H9 (cell line): Measurements from ENCODE around the gene HSPBP1. TPM values are rescaled to one million over a fixed set of nuclear protein-coding genes. Genes with fewer than 3 reads are reported as not detected.
A peak's percentile ranks its signal among the peaks of the same experiment; 100 is the strongest.
"Not testable (repeated sequence)": the region's sequence is repeated elsewhere in the genome, so short reads cannot be mapped to it uniquely, and the experiment has no call there.

Experiments used
- DNase-seq: peaks from one replicate; pipeline ENCODE4 v3.0.0-alpha.2; 2017
- H2AFZ ChIP-seq: one replicate; pipeline ENCODE4 v1.6.1; 2013; ENCODE audit warnings: mild to moderate bottlenecking, low read length, control low read depth, moderate library complexity
- H2AK5ac ChIP-seq: 2 replicates; pipeline ENCODE4 v1.6.1; 2013; ENCODE audit warnings: low read length, control low read depth, mixed read lengths; ENCODE audit not compliant: insufficient read length
- H2BK120ac ChIP-seq: one replicate; pipeline ENCODE4 v1.6.1; 2013; ENCODE audit warnings: low read depth, mild to moderate bottlenecking, low read length, control low read depth, inconsistent platforms; ENCODE audit not compliant: poor library complexity, severe bottlenecking
- H2BK12ac ChIP-seq: 2 replicates; pipeline ENCODE4 v1.6.1; 2013; ENCODE audit warnings: low read length, control low read depth, mixed read lengths, low read depth; ENCODE audit not compliant: insufficient read length
- H2BK15ac ChIP-seq: 2 replicates; pipeline ENCODE4 v1.6.1; 2013; ENCODE audit warnings: low read depth, low read length, control low read depth
- H2BK20ac ChIP-seq: one replicate; pipeline ENCODE4 v1.6.1; 2013; ENCODE audit warnings: low read depth, mild to moderate bottlenecking, low read length, control low read depth, inconsistent platforms; ENCODE audit not compliant: poor library complexity, severe bottlenecking
- H2BK5ac ChIP-seq: 2 replicates; pipeline ENCODE4 v1.6.1; 2013; ENCODE audit warnings: low read length, control low read depth, mixed read lengths; ENCODE audit not compliant: insufficient read length
- H3K14ac ChIP-seq: 2 replicates; pipeline ENCODE4 v1.6.1; 2013; ENCODE audit warnings: low read length, control low read depth; ENCODE audit not compliant: insufficient read depth
- H3K18ac ChIP-seq: 2 replicates; pipeline ENCODE4 v1.6.1; 2013; ENCODE audit warnings: low read depth, mild to moderate bottlenecking, mixed read lengths, low read length, control low read depth; ENCODE audit not compliant: insufficient read length
- H3K23ac ChIP-seq: 2 replicates; pipeline ENCODE4 v1.6.1; 2013; ENCODE audit warnings: low read length, control low read depth, mixed read lengths, low read depth; ENCODE audit not compliant: insufficient read length
- H3K23me2 ChIP-seq: 2 replicates; pipeline ENCODE4 v1.6.1; 2013; ENCODE audit warnings: low read depth, mild to moderate bottlenecking, mixed read lengths, low read length, control low read depth; ENCODE audit not compliant: insufficient read length, poor library complexity, severe bottlenecking
- H3K27ac ChIP-seq: 2 replicates; pipeline ENCODE4 v1.5.1; 2013; ENCODE audit warnings: low read length, control low read depth, mixed read lengths, low read depth; ENCODE audit not compliant: insufficient read length
- H3K27me3 ChIP-seq: 2 replicates; pipeline ENCODE4 v1.6.1; 2013; ENCODE audit warnings: low read length, control low read depth, inconsistent platforms; ENCODE audit not compliant: insufficient read depth
- H3K4ac ChIP-seq: 2 replicates; pipeline ENCODE4 v1.6.1; 2013; ENCODE audit warnings: low read depth, mild to moderate bottlenecking, control low read depth, inconsistent platforms, low read length, moderate library complexity
- H3K4me1 ChIP-seq: 2 replicates; pipeline ENCODE4 v1.6.1; 2013; ENCODE audit warnings: low read length, control low read depth, inconsistent platforms; ENCODE audit not compliant: insufficient read depth
- H3K4me2 ChIP-seq: 2 replicates; pipeline ENCODE4 v1.6.1; 2013; ENCODE audit warnings: low read length, control low read depth, mixed read lengths; ENCODE audit not compliant: insufficient read length, insufficient read depth
- H3K56ac ChIP-seq: 2 replicates; pipeline ENCODE4 v1.6.1; 2013; ENCODE audit warnings: low read depth, mild to moderate bottlenecking, mixed read lengths, low read length, control low read depth; ENCODE audit not compliant: insufficient read length
- H3K79me1 ChIP-seq: 2 replicates; pipeline ENCODE4 v1.6.1; 2013; ENCODE audit warnings: low read depth, mild to moderate bottlenecking, moderate library complexity, low read length, control low read depth, inconsistent platforms; ENCODE audit not compliant: insufficient read depth, poor library complexity, severe bottlenecking
- H3K79me2 ChIP-seq: 2 replicates; pipeline ENCODE4 v1.6.1; 2013; ENCODE audit warnings: low read length, control low read depth, inconsistent platforms; ENCODE audit not compliant: insufficient read depth
- H3K9ac ChIP-seq: 2 replicates; pipeline ENCODE4 v1.6.1; 2013; ENCODE audit warnings: low read length, control low read depth, mixed read lengths; ENCODE audit not compliant: insufficient read length; ENCODE audit errors: extremely low read depth
- H3K9me3 ChIP-seq: one replicate; pipeline ENCODE4 v1.6.1; 2013; ENCODE audit warnings: low read depth, low read length, inconsistent platforms; ENCODE audit not compliant: control insufficient read depth
- H3T11ph ChIP-seq: one replicate; pipeline ENCODE4 v1.6.1; 2013; ENCODE audit warnings: mild to moderate bottlenecking, low read length, control low read depth, inconsistent platforms
- H4K20me1 ChIP-seq: one replicate; pipeline ENCODE4 v1.6.1; 2013; ENCODE audit not compliant: control insufficient read depth, insufficient read length, insufficient read depth
- H4K5ac ChIP-seq: 2 replicates; pipeline ENCODE4 v1.6.1; 2013; ENCODE audit warnings: low read depth, mild to moderate bottlenecking, mixed read lengths, low read length, control low read depth; ENCODE audit not compliant: insufficient read length
- H4K8ac ChIP-seq: replicated peaks from 2 replicates; pipeline ENCODE4 v1.6.1; 2013; ENCODE audit warnings: low read length, control low read depth, mixed read lengths, low read depth; ENCODE audit not compliant: insufficient read length
- H4K91ac ChIP-seq: 2 replicates; pipeline ENCODE4 v1.6.1; 2013; ENCODE audit warnings: low read depth, mild to moderate bottlenecking, moderate library complexity, mixed read lengths, low read length, control low read depth; ENCODE audit not compliant: insufficient read length
- H3K27ac Mint-ChIP-seq, 3 experiments: 2 replicates in 2 of 3; 3 replicates in 1 of 3; pipeline ENCODE4 v1.8.0; 2020 to 2021; ENCODE audit warnings: mixed read lengths in 3 of 3, mild to moderate bottlenecking in 1 of 3, moderate library complexity in 1 of 3
- H3K27me3 Mint-ChIP-seq: 2 replicates; pipeline ENCODE4 v1.8.0; 2021; ENCODE audit warnings: low read depth, mild to moderate bottlenecking, moderate library complexity, mixed read lengths
- H3K36me3 Mint-ChIP-seq, 3 experiments: 2 replicates in 2 of 3; 3 replicates in 1 of 3; pipeline ENCODE4 v1.8.0; 2020 to 2021; ENCODE audit warnings: low read depth in 3 of 3, mixed read lengths in 3 of 3; ENCODE audit not compliant: insufficient read depth in 1 of 3
- H3K4me1 Mint-ChIP-seq, 2 experiments: 2 replicates each; pipeline ENCODE4 v1.8.0; 2020; ENCODE audit warnings: mixed read lengths in 2 of 2
- H3K4me3 Mint-ChIP-seq, 2 experiments: 2 replicates in 1 of 2; 3 replicates in 1 of 2; pipeline ENCODE4 v1.8.0; 2020 to 2021; ENCODE audit warnings: mild to moderate bottlenecking in 2 of 2, mixed read lengths in 2 of 2, moderate library complexity in 1 of 2
- H3K9me3 Mint-ChIP-seq, 2 experiments: 2 replicates in 1 of 2; 3 replicates in 1 of 2; pipeline ENCODE4 v1.8.0; 2020; ENCODE audit warnings: mild to moderate bottlenecking in 2 of 2, mixed read lengths in 2 of 2, moderate library complexity in 1 of 2
- CTCF ChIP-seq: fragments of 200-600 bp; sonication (generic); conservative IDR thresholded peaks from 3 replicates; pipeline ENCODE4 v1.8.0; 2021; ENCODE audit warnings: antibody characterized with exemption, mild to moderate bottlenecking
- WGBS: extraction: QIAGEN DNeasy Blood & Tissue Kit; methylation state at CpG from one replicate; pipeline ENCODE4 v1.1.7; 2013; ENCODE audit warnings: missing lambda C conversion rate, low lambda C conversion rate, mixed read lengths; ENCODE audit not compliant: insufficient read length; ENCODE audit errors: extremely low coverage; 5-methylcytosine and 5-hydroxymethylcytosine counted together
- total RNA-seq: library from RNA; stranded (reverse); gene quantifications from 2 replicates; pipeline ENCODE4 v1.2.1, GENCODE V29; 2021

HSPBP1 gene
- total RNA-seq, 1 experiment from 2014 or later = 47.4 TPM

DNA sequence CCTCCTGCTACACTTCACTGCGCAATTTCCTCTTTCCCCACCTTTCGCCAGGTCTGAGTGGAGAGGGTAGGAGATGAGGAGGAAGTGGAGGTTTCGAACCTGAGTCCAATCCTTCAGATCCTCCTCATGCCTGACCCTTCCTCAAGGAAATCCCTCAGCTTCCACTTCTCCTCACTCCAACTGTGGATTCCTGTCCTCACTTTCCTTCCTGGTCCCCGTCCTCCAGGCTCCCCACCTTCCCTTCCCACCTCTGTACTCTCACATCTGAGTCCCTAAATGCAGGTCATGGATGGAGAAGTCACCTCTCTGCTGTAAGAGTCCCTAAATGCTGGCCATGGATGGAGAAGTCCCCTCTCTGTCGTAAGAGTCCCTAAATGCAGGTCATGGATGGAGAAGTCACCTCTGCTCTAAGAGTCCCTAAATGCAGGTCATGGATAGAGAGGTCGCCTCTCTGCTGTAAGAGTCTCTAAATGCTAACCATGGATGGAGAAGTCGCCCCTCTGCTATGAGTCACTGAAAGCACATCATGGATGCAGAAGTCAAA lies 54.4 kb downstream of the HSPBP1 start:
- Histone ChIP-seq H3K23ac (no peak overlapping the region), H3K79me2 (no peaks in the 10 kb centered on the region), H2BK12ac (no peak overlapping the region), H4K8ac (no peak overlapping the region), H2BK20ac (no peak overlapping the region), H3K9ac (no peak overlapping the region), H2AK5ac (no peak overlapping the region), H2BK5ac (no peak overlapping the region), H3T11ph (no peak overlapping the region), H3K4me2 (no peak overlapping the region), H3K9me3 (no peaks in the 10 kb centered on the region), H2AFZ (no peak overlapping the region), H4K20me1 (no peaks in the 10 kb centered on the region), H3K23me2 (no peaks in the 10 kb centered on the region), H3K56ac (no peak overlapping the region), H2BK120ac (no peak overlapping the region), H3K18ac (no peak overlapping the region), H3K27ac (no peak overlapping the region), H2BK15ac (no peak overlapping the region), H3K4ac (no peak overlapping the region), H3K4me1 (no peaks in the 10 kb centered on the region), H3K79me1 (no peaks in the 10 kb centered on the region), H3K14ac (no peak overlapping the region), H4K5ac (no peak overlapping the region), H4K91ac (no peak overlapping the region), H3K27me3 (no peaks in the 10 kb centered on the region)
- H3K9me3 Mint-ChIP-seq = peaks cover 1 to 4% of the 10 kb centered on the region in 2 experiments; a peak in 4 of 5 replicates
- H3K4me1 Mint-ChIP-seq = peaks cover 0 to 6% of the 10 kb centered on the region in 2 experiments; a peak in 2 of 4 replicates
- no peak for DNase-seq
- peaks cover 10 to 23% (median 19%) of the 10 kb centered on the region in 3 experiments for H3K36me3 Mint-ChIP-seq
- H3K27ac Mint-ChIP-seq = peak overlapping the region in 2 of 3 experiments; percentile 13 to 68; a peak in 2 of 7 replicates
- H3K27me3 Mint-ChIP-seq = peaks cover 2% of the 10 kb centered on the region; the same call in 1 of the 2 replicates
- no peak overlapping the region for H3K4me3 Mint-ChIP-seq
- no CpG with 5 or more reads among the region's 7 CpGs for WGBS
- no peak for TF ChIP-seq CTCF

DNA sequence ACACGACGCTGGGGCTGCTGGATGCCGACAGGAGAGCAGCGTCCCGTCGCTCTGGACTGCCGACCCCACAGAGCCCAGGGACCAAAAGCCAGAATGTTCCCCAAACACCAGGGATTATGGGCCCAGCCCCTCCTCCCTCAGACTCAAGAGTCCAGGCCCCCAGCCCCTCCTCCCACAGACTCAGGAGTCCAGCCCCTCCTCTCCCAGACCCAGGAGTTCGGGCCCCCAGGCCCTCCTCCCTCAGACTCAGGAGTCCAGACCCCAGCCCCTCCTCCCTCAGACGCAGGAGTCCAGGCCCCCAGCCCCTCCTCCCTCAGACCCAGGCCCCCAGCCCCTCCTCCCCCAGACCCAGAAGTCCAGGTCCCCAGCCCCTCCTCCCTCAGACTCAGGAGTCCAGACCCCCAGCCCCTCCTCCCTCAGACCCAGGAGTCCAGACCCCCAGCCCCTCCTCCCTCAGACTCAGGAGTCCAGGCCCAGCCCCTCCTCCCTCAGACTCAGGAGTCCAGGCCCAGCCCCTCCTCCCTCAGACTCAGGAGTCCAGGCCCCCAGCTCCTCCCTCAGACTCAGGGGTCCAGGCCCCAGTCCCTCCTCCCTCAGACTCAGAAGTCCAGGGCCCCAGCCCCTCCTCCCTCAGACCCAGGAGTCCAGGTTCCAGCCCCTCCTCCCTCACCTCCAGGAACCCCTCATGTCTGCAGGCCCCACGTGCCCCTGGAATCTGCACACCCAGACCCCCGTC lies 55.1 kb downstream of the HSPBP1 start:
- not testable (repeated sequence) for H3K79me1 ChIP-seq, H3K79me2 ChIP-seq, H3K4me2 ChIP-seq, H3K27ac ChIP-seq, H4K8ac ChIP-seq, H3K23ac ChIP-seq, H2BK5ac ChIP-seq, H2AFZ ChIP-seq, H2BK12ac ChIP-seq, H3K27me3 Mint-ChIP-seq, H3K4me1 ChIP-seq, H3K4me3 Mint-ChIP-seq, H3T11ph ChIP-seq, H2BK120ac ChIP-seq, H2BK15ac ChIP-seq, H3K14ac ChIP-seq, H3K9ac ChIP-seq, H3K9me3 Mint-ChIP-seq, H3K23me2 ChIP-seq, H3K56ac ChIP-seq, H4K5ac ChIP-seq, H3K4me1 Mint-ChIP-seq, H4K91ac ChIP-seq, H3K4ac ChIP-seq, H3K18ac ChIP-seq, H3K27me3 ChIP-seq, H4K20me1 ChIP-seq, H2BK20ac ChIP-seq, H2AK5ac ChIP-seq, H3K9me3 ChIP-seq
- Mint-ChIP-seq H3K36me3 (peaks cover 9 to 26% (median 15%) of the 10 kb centered on the region in 3 experiments), H3K27ac (peak overlapping the region in 2 of 3 experiments; percentile 52 to 68; a peak in 1 of 7 replicates)
- no CpG with 5 or more reads among the region's 11 CpGs for WGBS
- DNase-seq = peak; percentile 28
